ENCODE data around the gene SEMA3F.

GRCh38 chr3:50136714-50137405 is 18.3 kb upstream of the SEMA3F start:
- TF ChIP-seq CTCF (conservative IDR thresholded peaks at IDR 0.05) (no peak), EZH2 (IDR thresholded peaks at IDR 0.05; ENCODE audit: low read depth) (no peak)

All from PC-9 (cell line).